ENCODE data around the gene HRG.
"Not testable (repeated sequence)": the region's sequence is repeated elsewhere in the genome, so short reads cannot be mapped to it uniquely, and the experiment has no call there.

The HRG gene

GRCh38 chr3:186628756-186629155 is 37.1 kb upstream of the HRG start:
- DNase-seq (ENCODE audit: low read depth), result no peak
- no peak for TF ChIP-seq CTCF (IDR thresholded peaks at IDR 0.05; ENCODE audit: control insufficient read depth, extremely low read depth, insufficient read depth)
- no peak overlapping the region for H3K4me3 ChIP-seq (ENCODE audit: low read depth, low read length)

GRCh38 chr3:186630950-186631641 is 34.7 kb upstream of the HRG start:
- DNase-seq (ENCODE audit: low read depth), result no peak
- TF ChIP-seq CTCF (IDR thresholded peaks at IDR 0.05; ENCODE audit: control insufficient read depth, extremely low read depth, insufficient read depth), result no peak
- H3K4me3 ChIP-seq (ENCODE audit: low read depth, low read length), result no peak overlapping the region

- H3K4me3 ChIP-seq (ENCODE audit: low read depth, low read length), result no peak overlapping the region
- no peak for TF ChIP-seq CTCF (IDR thresholded peaks at IDR 0.05; ENCODE audit: control insufficient read depth, extremely low read depth, insufficient read depth)
- DNase-seq (ENCODE audit: low read depth), result no peak
Measured at GRCh38 chr3:186633481-186633880, 32.3 kb upstream of the HRG start.

GRCh38 chr3:186634207-186634606 is 31.6 kb upstream of the HRG start:
- DNase-seq (ENCODE audit: low read depth); H3K4me3 ChIP-seq (ENCODE audit: low read depth, low read length): not testable (repeated sequence)

- DNase-seq (ENCODE audit: low read depth), result no peak
- TF ChIP-seq CTCF (IDR thresholded peaks at IDR 0.05; ENCODE audit: control insufficient read depth, extremely low read depth, insufficient read depth), result no peak
- H3K4me3 ChIP-seq (ENCODE audit: low read depth, low read length), result no peak overlapping the region
Measured at GRCh38 chr3:186635532-186635931, 30.3 kb upstream of the HRG start.

- H3K4me3 ChIP-seq (ENCODE audit: low read depth, low read length), result no peak overlapping the region
- no peak for DNase-seq (ENCODE audit: low read depth)
- no peak for TF ChIP-seq CTCF (IDR thresholded peaks at IDR 0.05; ENCODE audit: control insufficient read depth, extremely low read depth, insufficient read depth)
Measured at GRCh38 chr3:186636536-186636935, 29.3 kb upstream of the HRG start.

- TF ChIP-seq CTCF (IDR thresholded peaks at IDR 0.05; ENCODE audit: control insufficient read depth, extremely low read depth, insufficient read depth), result no peak
- DNase-seq (ENCODE audit: low read depth), result no peak
- H3K4me3 ChIP-seq (ENCODE audit: low read depth, low read length), result no peak overlapping the region
Measured at GRCh38 chr3:186637686-186638085, 28.1 kb upstream of the HRG start.

All from LNCaP clone FGC (cell line).